Measurements from ENCODE around the gene SLC40A1. TPM values are rescaled to one million over a fixed set of nuclear protein-coding genes. Genes with fewer than 3 reads are reported as not detected.

The SLC40A1 gene
- total RNA-seq, 4 donors from 2014 or later = 34.8 to 227 (median 108) TPM

GRCh38 chr2:189585226-189585756, 4.7 kb upstream of the SLC40A1 start:
- ATAC-seq (ENCODE audit: low FRiP score) = no peak
- no peak for DNase-seq (ENCODE audit: low spot score)
- no peak for TF ChIP-seq CTCF (IDR thresholded peaks at IDR 0.05)

GRCh38 chr2:189584686-189585085, 4.1 kb upstream of the SLC40A1 start:
- no peak for TF ChIP-seq CTCF (IDR thresholded peaks at IDR 0.05)
- ATAC-seq (ENCODE audit: low FRiP score) = no peak
- DNase-seq (ENCODE audit: low spot score) = no peak

- TF ChIP-seq CTCF (IDR thresholded peaks at IDR 0.05) = no peak
- DNase-seq (ENCODE audit: low spot score) (no peak), ATAC-seq (ENCODE audit: low FRiP score) (no peak)
Measured at GRCh38 chr2:189583227-189584198, 2.9 kb upstream of the SLC40A1 start.

- DNase-seq (ENCODE audit: low spot score) (no peak), ATAC-seq (ENCODE audit: low FRiP score) (no peak)
- no peak for TF ChIP-seq CTCF (IDR thresholded peaks at IDR 0.05)
Measured at GRCh38 chr2:189582809-189583192, 2.2 kb upstream of the SLC40A1 start.

- no peak for ATAC-seq (ENCODE audit: low FRiP score)
- DNase-seq (ENCODE audit: low spot score) = no peak
Measured at GRCh38 chr2:189582140-189582808, 1.7 kb upstream of the SLC40A1 start.

More at GRCh38 chr2:189582140-189582808, 1.7 kb upstream of the SLC40A1 start:
- no peak for TF ChIP-seq CTCF (IDR thresholded peaks at IDR 0.05)
